NCI-H2171 treated with DMSO at 0.1 percent for 48 hours (cell line): Measurements from ENCODE around the gene AXIN1.
"Not testable (repeated sequence)": the region's sequence is repeated elsewhere in the genome, so short reads cannot be mapped to it uniquely, and the experiment has no call there.

ENCODE experiments used
- DNase-seq: peaks from one replicate; lab custom pipeline; 2025; lab: John Stamatoyannopoulos, UW

Gene AXIN1

GRCh38 chr16:351804-352520, 561 bp downstream of the AXIN1 start:
- DNase-seq, result no peak

- DNase-seq, result no peak
These were observed 2.3 kb downstream of the AXIN1 start for GRCh38 chr16:350203-350602.

GRCh38 chr16:349211-349610, 3.3 kb downstream of the AXIN1 start:
- DNase-seq, result no peak

- not testable (repeated sequence) for DNase-seq
These were observed 4.0 kb downstream of the AXIN1 start for GRCh38 chr16:348495-348894.

- no peak for DNase-seq
These were observed 5.3 kb downstream of the AXIN1 start for GRCh38 chr16:347203-347602.

- DNase-seq, result no peak
These were observed 5.9 kb downstream of the AXIN1 start for GRCh38 chr16:346587-346986.

- no peak for DNase-seq
These were observed 6.8 kb downstream of the AXIN1 start for GRCh38 chr16:345772-346171.

GRCh38 chr16:342455-343213, 9.9 kb downstream of the AXIN1 start:
- DNase-seq, result no peak

- not testable (repeated sequence) for DNase-seq
These were observed 10.6 kb downstream of the AXIN1 start for GRCh38 chr16:341974-342336.

GRCh38 chr16:341095-341973, 11.2 kb downstream of the AXIN1 start:
- not testable (repeated sequence) for DNase-seq

- no peak for DNase-seq
These were observed 12.0 kb downstream of the AXIN1 start for GRCh38 chr16:340370-341091.

GRCh38 chr16:339680-340079, 12.8 kb downstream of the AXIN1 start:
- no peak for DNase-seq

GRCh38 chr16:337975-338575, 14.4 kb downstream of the AXIN1 start:
- DNase-seq, result no peak

- no peak for DNase-seq
These were observed 15.1 kb downstream of the AXIN1 start for GRCh38 chr16:337437-337836.

GRCh38 chr16:336269-336668, 16.3 kb downstream of the AXIN1 start:
- DNase-seq, result no peak

GRCh38 chr16:334861-335632, 17.5 kb downstream of the AXIN1 start:
- not testable (repeated sequence) for DNase-seq

- not testable (repeated sequence) for DNase-seq
These were observed 18.2 kb downstream of the AXIN1 start for GRCh38 chr16:334164-334832.

GRCh38 chr16:333406-334094, 19.0 kb downstream of the AXIN1 start:
- no peak for DNase-seq

- not testable (repeated sequence) for DNase-seq
These were observed 21.2 kb downstream of the AXIN1 start for GRCh38 chr16:331181-331814.
